ENCODE measurements around the gene RAB3IL1.

DNA sequence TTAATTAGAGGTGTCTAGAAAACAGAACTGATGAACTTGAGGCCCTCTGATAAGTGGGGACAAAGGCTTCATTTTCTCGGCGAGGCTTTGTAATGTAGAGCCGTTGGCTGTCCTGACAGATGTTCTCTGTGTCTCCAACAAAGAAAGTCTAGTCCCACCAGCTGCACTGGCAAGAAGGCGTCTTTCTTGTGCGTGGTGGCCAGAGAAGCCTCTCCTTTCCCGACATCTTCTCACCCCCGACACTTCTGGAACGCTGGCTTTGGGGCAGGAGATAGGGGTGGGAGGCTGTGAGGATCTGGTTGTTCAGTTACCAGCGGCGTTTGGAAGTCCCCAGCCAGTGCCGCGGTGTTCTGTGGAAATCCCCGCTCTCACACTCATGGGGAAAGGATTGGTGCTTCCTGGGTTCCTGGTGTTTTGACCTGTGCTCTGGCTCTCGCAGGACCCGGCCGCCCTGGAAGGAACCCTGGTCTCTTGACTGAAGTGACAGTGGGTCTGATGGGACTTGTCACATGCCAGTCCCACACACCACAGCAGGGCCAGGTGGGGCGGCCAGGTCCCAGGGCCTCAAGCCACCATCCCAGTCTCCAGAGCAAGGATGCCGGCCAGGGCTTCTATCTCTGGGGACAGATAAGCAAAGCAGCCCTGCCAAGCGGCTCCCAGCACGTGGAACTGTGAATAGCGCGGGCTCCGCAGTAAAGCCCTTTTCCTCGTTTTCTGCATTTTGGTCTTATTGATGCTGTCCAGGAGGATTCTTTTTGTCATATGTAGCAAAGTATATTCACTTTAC lies 66.1 kb downstream of the RAB3IL1 start:
- no peak for TF ChIP-seq POLR2A (IDR thresholded peaks at IDR 0.05; ENCODE audit: low read depth, low read length)
- TF ChIP-seq POLR2AphosphoS5 (IDR thresholded peaks at IDR 0.05; ENCODE audit: low read depth, low read length): no peak
